ENCODE results near the gene TPH1.
"Not testable (repeated sequence)": the region's sequence is repeated elsewhere in the genome, so short reads cannot be mapped to it uniquely, and the experiment has no call there.

Gene TPH1

DNA sequence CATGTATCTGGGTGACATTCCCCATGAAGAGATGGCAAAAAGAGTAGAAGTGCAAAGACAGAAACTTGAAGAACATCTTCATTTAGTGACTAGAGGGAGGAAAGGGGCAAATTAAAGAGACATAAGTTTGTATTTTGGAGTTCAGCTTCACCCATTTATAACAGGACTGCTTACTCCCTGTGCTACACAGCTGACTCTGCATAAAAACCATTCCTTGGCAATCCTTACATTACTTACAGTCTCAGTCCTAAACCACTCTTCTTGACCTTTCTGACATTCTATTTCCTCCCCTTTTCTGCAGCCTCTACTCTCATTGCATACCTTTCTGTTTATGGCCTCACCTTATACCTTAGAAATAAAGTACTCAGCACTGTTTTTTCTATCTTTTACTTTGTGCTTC is 26.4 kb downstream of the TPH1 start:
- no peak for DNase-seq

DNA sequence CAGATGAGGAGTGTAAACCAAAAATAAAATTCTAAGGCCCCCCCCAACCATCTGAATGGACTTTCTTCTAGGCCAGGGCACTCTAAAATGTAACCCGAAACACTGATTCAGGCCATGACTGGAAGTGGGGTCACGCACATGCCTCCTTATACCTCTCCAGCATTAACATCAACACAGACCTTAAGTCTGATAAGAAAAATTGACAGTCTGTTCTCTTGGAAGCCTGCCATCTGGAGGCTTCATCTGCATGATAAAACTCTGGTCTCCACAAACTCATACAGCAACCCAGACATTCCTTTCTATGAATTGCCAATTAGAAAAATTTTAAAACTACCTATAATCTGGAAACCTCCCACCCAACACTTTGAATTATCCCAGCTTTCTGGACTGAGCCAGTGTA is 29.3 kb downstream of the TPH1 start:
- DNase-seq: peak; percentile 78

DNA sequence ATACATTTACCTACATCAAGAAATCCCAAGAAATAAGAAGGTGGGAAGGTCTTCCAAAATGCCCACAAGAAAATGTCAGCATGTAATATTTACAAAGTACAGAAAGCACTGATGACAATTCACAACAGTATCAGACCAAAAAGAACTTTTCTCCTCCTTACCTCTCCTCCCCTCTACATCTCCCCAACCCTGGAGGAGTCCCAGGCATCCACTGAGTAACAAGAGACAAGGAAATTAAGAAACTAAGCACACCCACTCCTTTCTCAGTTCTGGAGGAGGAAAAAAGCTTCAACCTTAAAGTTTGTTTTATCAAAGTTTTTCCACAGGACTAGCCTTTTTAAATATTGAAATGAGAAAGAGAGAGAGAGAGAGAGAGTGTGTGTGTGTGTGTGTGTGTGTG is 31.2 kb downstream of the TPH1 start:
- no peak for DNase-seq

DNA sequence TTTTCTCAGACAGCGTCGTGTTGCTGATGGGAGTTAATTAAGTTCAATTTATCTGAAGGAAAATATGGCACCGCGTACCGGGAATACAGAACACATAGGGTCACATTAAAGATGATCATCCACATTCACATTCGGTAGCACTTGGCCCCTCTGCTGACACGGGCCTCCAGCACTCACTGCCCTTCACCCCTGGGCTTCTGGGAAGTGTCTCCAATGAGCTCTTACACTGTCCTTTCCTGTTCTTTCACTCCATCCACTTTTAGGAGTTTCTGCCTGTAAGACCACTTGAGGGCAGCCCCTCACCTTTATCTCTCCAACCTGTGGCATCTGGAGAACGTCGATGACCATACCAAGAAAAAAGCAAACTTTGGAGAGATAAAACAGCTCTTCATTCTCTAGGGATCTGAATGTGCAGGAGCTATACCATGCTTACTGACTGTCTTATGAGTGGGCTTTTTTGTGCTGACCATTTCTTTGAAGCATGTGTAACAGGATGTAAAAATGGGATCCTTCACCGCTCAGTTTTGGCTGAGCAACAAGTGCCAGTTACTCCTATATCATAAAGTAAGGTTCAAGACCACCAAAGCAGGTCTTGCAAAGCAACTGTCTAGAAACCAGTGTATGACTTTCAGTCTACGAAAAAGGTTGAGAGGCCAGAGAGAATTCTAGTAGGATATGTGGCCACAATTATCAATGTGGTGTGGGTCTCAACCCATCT is 32.1 kb downstream of the TPH1 start:
- DNase-seq: peak; percentile 61

DNA sequence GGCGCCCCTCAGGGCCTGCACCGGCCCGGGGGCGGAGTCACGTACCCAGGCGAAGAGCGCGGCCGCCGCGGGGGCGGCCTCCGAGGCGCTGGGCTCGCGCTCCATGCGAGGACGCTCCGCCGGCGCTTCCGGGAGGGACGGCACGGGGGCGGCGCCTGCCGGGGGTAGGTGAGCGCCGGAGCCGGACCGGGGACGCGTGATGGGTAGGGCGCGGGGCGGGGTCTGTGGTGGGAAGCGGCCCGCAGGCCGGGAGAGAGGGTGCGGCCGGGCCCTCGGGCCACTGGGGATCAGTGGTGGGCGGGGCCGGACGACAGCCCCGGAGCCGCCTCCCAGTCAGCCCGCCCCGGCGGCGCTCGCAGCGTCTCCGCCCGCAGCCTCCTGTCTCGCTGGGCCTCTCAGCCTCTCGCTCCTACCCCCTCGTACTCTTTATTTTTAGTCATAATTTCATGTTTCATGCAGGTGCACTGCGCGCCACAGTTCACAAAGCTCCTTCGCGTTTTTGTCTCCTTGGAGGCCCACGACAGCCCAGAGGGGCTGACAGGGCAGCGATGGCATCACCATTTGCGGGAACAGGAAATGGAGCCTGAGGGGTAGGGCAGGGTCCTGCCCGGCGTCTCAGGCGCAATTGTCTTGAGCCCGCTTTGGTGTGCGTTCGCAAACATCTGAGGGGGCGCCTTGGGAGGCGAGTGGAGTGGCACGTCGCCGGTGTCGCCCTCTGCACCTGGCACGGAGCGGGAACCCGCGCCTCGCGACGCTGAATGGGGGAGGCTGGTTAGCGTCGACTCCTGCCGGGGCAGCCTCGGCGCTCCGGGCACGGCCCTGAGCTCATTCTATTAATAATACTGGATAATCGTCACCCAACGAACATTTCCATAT is 32.9 kb downstream of the TPH1 start, which contains the start of gene SERGEF:
SERGEF (minus strand) TSS at position 142 of the 876 bp plus-strand sequence; CDS start at position 105, 37 bp downstream.
- DNase-seq: peak; percentile 94

DNA sequence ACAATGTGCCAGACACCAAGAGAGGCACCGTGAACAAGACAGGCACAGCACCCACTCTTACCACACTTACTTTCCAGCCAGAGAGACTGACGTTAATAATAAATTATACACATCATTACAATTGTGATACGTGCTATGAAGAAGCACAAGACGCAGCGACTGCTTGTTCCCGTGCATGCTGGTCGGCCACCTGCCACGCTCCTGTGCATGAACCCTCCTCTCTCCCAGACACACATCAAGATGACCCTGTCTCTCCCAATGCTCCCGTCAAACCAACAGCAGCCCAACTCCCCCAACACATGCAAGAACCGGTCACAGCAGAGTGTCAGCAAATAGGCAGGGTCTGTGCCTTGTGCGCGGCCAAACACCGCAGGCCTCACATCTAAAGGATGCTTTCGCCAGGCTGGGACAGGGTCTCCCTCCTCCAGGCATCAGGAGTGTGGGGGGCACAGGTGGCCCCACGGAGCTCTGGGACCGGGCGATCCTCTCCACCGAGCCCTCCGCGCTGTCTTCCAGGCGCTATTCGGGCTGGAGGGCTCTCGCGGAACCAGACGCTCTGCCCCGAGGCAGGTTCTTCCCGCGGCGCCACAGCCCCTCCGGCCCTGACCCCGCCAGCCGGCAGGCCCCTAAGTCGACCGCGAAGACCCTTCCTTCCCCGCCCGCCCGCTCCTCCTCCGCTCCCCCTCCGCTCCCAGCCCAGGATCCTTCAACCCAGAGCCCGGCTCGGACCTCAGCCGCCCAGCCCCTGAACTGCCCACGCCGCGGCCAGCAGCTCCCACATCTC is 33.8 kb downstream of the TPH1 start:
- peak; percentile 49 for DNase-seq

DNA sequence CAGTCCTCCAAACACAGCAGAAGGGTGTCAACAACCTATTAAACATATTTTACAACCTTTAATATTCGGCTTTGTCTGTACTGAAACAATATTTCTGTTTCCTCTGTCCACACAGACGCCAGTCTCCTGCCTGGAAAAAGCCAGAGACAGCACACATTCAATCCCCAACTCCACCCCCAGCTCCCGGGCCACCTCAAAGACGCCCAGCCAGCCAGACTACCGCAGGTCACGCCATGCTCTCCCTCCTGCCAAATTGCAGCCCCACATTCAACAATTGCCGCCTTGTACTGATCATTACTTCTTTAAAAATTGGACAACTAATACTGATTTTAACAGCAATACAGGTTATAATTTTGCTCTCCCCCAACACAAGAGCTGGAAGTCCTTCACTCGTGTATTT is 34.4 kb downstream of the TPH1 start:
- no peak for DNase-seq

DNA sequence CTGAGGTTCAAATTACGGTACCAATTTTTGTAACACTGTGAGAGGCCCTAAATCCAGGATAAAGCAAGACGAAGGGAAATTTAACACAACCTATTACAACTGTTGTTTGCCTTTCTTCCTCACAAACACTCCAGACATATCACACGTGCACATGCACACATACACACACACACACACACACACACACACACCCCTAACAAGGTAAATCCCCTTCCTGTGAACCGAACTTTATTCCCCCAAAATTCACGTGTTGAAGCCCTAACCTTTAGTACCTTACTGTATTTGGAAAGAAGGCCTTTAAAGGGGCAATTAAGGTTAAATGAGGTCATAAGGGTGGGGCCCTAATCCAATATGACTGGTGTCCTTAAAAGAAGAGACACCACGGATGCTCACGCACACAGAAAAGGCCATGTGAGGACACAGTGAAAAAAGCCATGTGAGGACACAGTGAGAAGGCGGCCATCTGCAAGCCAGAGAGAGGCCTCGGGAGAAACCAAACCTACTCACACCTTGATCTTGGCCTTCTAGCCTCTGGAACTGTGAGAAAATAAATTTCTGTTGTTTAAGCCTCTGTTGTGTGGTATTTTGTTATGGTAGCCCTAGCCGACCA is 35.0 kb downstream of the TPH1 start:
- DNase-seq: no peak

DNA sequence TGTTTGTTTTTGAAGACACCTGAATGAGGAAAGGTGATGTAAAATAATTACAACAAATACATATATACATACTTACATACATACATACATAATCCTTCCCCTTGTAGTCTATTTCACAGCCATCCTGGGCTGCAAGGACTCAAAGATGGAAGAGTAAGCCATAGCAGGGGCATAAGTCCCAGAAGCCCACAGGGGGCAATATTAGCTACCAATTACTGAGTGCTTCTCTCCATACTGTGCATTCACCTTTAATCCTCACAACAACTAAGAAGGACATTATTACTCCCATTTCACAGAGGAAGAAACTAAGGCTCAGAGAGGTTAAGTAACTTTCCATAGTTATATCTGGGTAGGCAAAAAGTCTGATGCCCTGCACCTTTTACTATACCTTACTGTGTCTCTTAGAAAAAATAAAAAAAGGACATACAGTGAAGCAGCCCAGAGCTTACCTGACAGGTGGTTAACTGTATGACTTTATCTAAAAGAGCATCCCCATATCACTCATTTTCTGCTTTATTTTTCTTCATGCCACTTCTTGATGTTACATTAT is 35.9 kb downstream of the TPH1 start:
- peak; percentile 26 for DNase-seq

DNA sequence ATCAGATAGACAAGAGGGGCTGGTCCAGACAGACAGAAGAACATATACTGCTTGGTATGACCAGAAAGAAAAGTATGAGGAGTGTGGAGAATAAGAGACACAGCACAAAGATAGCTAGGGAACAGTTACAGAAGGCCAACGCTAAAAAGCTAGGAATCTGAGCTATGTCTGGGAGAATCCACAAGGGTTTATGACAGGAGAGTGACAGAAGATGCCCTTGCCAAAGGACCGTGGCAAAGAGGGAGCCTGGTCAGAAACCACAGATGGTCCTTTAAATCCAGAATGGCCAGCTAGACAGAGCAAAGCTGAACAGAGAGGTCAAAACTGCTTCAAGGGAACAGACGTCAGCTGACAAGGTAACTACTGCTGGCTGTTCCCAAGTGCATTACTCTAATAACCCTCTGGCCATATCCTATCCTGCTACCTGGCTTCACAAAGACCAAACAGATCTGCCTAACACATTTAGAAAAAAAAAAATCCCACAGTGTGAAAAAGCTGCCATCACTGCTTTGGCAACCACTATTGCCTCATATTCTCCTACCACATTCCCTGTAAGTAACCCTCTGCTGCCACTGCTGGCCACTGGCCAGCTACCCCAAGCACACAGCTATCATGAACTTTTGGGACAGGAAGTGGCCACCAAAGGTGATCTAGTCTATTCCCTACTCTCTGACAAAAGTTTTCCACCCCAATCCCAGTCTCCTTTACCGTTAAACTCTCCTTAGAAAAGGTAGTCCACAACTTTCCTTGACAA is 40.5 kb downstream of the TPH1 start:
- DNase-seq: peak; percentile 31

DNA sequence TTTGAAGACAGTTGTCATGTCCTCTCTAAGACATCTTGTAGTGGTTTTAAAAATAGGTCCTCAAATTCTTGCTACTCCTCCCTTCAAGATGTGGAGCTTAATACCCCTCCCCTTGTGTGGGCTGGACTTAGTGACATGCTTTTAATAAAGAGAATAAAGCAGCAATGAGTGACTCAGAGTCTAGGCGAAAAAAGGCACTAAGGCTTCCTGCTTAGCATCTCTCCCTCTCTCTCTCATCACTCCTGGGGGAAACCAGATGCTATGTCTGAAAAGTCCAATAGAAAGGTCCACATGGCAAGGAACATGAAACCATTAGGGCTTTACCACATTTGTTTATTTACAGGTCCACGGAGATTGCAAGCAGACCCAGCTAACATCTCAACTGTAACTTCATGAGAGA is 44.9 kb downstream of the TPH1 start:
- no peak for DNase-seq

DNA sequence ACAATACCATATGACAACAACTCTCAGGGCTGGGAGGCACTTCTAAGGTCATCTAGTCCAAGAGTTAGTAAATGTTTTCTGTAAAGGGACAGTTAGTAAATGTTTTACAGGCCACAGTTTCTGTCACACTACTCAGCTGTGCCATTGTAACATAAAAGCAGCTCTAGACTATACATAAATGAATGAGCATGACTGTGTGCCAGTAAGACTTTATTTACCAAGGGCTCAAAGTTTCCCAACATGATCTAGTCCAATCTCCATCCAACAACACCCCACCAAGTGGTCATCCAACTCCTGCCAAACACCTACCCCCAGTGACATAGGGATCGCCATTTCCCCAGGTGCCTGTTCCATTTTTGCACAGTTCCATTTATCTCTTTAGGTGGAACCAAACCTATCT is 45.3 kb downstream of the TPH1 start:
- no peak for DNase-seq

DNA sequence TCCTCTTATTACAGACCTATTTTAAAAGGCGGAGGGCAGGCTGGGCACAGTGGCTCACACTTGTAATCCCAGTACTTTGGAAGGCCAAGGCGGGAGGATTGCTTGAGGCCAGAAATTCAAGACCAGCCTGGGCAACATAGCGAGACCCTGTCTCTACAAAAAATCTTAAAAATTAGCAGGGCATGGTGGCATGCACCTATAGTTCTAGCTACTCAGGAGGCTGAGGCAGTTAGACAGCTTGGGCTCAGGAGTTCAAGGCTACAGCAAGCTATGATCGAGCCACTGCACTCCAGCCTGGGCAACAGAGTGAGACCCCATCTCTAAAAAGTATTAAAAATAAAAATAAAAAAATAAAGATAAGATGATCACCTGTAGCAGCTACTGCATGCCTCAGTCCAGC is 45.9 kb downstream of the TPH1 start:
- DNase-seq: not testable (repeated sequence)

Measured in OCI-M1 (cell line).